K562 (cell line): Measurements from ENCODE around the gene MYO1A. TPM values are rescaled to one million over a fixed set of nuclear protein-coding genes. Genes with fewer than 3 reads are reported as not detected.

Experiments
- ESRRA ChIP-seq: fragments of 450-650 bp; IDR thresholded peaks from 2 replicates; pipeline ENCODE4 v1.6.1; 2014; ENCODE audit warnings: low read depth, mild to moderate bottlenecking, moderate library complexity, borderline replicate concordance
- HNRNPUL1 ChIP-seq: fragments of 200-400 bp; formaldehyde crosslinking; IDR thresholded peaks from 2 replicates; pipeline ENCODE4 v1.6.1; 2017; ENCODE audit warnings: low read length
- PHTF2 ChIP-seq: fragments of 250-450 bp; sonication (Bioruptor Pico); IDR thresholded peaks from 2 replicates; pipeline ENCODE4 v1.5.0; 2021; ENCODE audit warnings: mild to moderate bottlenecking
- PRMT5 ChIP-seq: sonication (generic); formaldehyde crosslinking; IDR thresholded peaks from 2 replicates; pipeline ENCODE4 v1.5.0; 2020; ENCODE audit warnings: missing genetic modification reagents
- RBM34 ChIP-seq: fragments of 200-400 bp; formaldehyde crosslinking; IDR thresholded peaks from 2 replicates; pipeline ENCODE4 v1.6.1; 2018; ENCODE audit warnings: low read length, borderline replicate concordance; ENCODE audit not compliant: insufficient read depth
- SMAD3 ChIP-seq: fragments of 450-650 bp; formaldehyde crosslinking; conservative IDR thresholded peaks from 2 replicates; pipeline ENCODE4 v1.4.0; 2020; ENCODE audit warnings: mild to moderate bottlenecking
- ZFPM2 ChIP-seq: fragments of 250-450 bp; sonication (Bioruptor Pico); IDR thresholded peaks from 2 replicates; pipeline ENCODE4 v1.5.1; 2022; ENCODE audit warnings: mild to moderate bottlenecking
- ZNF175 ChIP-seq: fragments of 200-800 bp; sonication (Bioruptor generic); IDR thresholded peaks from 2 replicates; pipeline ENCODE4 v1.6.1; 2016; ENCODE audit warnings: low read depth, mild to moderate bottlenecking, missing genetic modification characterization, missing compliant biosample characterization
- ZNF318 ChIP-seq, 2 experiments: fragments of 450-650 bp; IDR thresholded peaks; 2 replicates each; pipeline ENCODE4 v1.6.1; 2016; ENCODE audit warnings: mild to moderate bottlenecking in 2 of 2, borderline replicate concordance in 1 of 2, low read depth in 1 of 2, moderate library complexity in 1 of 2
- polyA plus RNA-seq, 8 experiments: library from polyadenylated mRNA; depleted of rRNA in 4 of 8; stranded (reverse) in 5 of 8; unstranded in 3 of 8; fragments of >200 nt; fragmentation: Nextera tagmentation in 2 of 8; fragmentation: Illumina TruSeq in 1 of 8; extraction: Ambion mirVana in 2 of 8; extraction: Trizol in 1 of 8; gene quantifications; 2 replicates each; pipeline versions ENCODE4 v1.2.1 to v1.2.3, GENCODE V29; 2011 to 2014; ENCODE audit warnings: inconsistent platforms in 1 of 8, missing spikeins in 1 of 8
- total RNA-seq, 7 experiments: library from RNA; depleted of rRNA in 6 of 7; stranded (reverse); fragments of >200 nt in 6 of 7; fragmentation: Illumina TruSeq in 2 of 7; extraction: Trizol in 2 of 7; gene quantifications; 2 replicates each; pipeline versions ENCODE4 v1.2.1 to v1.2.3, GENCODE V29; 2011 to 2021; ENCODE audit warnings: low replicate concordance in 1 of 7
- TF ChIP-seq, protein P1 (sequence below): fragments of 450-650 bp; IDR thresholded peaks from 2 replicates; pipeline ENCODE4 v1.6.1; 2014; ENCODE audit warnings: low read depth, mild to moderate bottlenecking, moderate library complexity, borderline replicate concordance
- TF ChIP-seq, protein P2 (sequence below): fragments of 450-650 bp; IDR thresholded peaks from 2 replicates; pipeline ENCODE4 v1.6.1; 2016
- TF ChIP-seq, protein P3 (sequence below): fragments of 450-650 bp; IDR thresholded peaks from 2 replicates; pipeline ENCODE4 v1.6.1; 2017; ENCODE audit warnings: mild to moderate bottlenecking, moderate library complexity
- TF ChIP-seq, protein P4 (sequence below): sonication (generic); formaldehyde crosslinking; IDR thresholded peaks from 2 replicates; pipeline ENCODE4 v1.8.0; 2022; ENCODE audit warnings: mild to moderate bottlenecking, missing genetic modification reagents, borderline replicate concordance

MYO1A gene
- total and polyA plus RNA-seq, 9 of the 15 experiments (the other 6 are each of a cell fraction or from before 2014, with no cell fraction given), result 0.03 to 0.29 (median 0.14) TPM; not detected in 2

GRCh38 chr12:57086493-57087009, 36.6 kb upstream of the MYO1A start (continued):
- TF ChIP-seq, protein P1, sequence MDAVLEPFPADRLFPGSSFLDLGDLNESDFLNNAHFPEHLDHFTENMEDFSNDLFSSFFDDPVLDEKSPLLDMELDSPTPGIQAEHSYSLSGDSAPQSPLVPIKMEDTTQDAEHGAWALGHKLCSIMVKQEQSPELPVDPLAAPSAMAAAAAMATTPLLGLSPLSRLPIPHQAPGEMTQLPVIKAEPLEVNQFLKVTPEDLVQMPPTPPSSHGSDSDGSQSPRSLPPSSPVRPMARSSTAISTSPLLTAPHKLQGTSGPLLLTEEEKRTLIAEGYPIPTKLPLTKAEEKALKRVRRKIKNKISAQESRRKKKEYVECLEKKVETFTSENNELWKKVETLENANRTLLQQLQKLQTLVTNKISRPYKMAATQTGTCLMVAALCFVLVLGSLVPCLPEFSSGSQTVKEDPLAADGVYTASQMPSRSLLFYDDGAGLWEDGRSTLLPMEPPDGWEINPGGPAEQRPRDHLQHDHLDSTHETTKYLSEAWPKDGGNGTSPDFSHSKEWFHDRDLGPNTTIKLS, result no peak
- TF ChIP-seq SMAD3 (CRISPR knock-in tag) (no peak), PRMT5 (CRISPR knock-in tag) (no peak), ESRRA (no peak), ZNF318 (IDR thresholded peaks at IDR 0.05; ENCODE audit: borderline replicate concordance in 1 of 2, low read depth in 1 of 2) (no peak), PHTF2 (CRISPR knock-in tag) (no peak), ZFPM2 (CRISPR knock-in tag) (no peak), ZNF175 (CRISPR knock-in tag) (peak; percentile 9; the same call in 1 of the 2 replicates), HNRNPUL1 (no peak), RBM34 (no peak)
- TF ChIP-seq, protein P2, sequence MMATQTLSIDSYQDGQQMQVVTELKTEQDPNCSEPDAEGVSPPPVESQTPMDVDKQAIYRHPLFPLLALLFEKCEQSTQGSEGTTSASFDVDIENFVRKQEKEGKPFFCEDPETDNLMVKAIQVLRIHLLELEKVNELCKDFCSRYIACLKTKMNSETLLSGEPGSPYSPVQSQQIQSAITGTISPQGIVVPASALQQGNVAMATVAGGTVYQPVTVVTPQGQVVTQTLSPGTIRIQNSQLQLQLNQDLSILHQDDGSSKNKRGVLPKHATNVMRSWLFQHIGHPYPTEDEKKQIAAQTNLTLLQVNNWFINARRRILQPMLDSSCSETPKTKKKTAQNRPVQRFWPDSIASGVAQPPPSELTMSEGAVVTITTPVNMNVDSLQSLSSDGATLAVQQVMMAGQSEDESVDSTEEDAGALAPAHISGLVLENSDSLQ, result peak; percentile 27; the same call in 1 of the 2 replicates
- TF ChIP-seq, protein P3, sequence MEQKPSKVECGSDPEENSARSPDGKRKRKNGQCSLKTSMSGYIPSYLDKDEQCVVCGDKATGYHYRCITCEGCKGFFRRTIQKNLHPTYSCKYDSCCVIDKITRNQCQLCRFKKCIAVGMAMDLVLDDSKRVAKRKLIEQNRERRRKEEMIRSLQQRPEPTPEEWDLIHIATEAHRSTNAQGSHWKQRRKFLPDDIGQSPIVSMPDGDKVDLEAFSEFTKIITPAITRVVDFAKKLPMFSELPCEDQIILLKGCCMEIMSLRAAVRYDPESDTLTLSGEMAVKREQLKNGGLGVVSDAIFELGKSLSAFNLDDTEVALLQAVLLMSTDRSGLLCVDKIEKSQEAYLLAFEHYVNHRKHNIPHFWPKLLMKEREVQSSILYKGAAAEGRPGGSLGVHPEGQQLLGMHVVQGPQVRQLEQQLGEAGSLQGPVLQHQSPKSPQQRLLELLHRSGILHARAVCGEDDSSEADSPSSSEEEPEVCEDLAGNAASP, result no peak
- TF ChIP-seq, protein P4, sequence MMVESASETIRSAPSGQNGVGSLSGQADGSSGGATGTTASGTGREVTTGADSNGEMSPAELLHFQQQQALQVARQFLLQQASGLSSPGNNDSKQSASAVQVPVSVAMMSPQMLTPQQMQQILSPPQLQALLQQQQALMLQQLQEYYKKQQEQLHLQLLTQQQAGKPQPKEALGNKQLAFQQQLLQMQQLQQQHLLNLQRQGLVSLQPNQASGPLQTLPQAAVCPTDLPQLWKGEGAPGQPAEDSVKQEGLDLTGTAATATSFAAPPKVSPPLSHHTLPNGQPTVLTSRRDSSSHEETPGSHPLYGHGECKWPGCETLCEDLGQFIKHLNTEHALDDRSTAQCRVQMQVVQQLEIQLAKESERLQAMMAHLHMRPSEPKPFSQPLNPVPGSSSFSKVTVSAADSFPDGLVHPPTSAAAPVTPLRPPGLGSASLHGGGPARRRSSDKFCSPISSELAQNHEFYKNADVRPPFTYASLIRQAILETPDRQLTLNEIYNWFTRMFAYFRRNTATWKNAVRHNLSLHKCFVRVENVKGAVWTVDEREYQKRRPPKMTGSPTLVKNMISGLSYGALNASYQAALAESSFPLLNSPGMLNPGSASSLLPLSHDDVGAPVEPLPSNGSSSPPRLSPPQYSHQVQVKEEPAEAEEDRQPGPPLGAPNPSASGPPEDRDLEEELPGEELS (CRISPR knock-in tag), result no peak
